Calu3 (cell line): Measurements from ENCODE around the gene SRD5A2. TPM values are rescaled to one million over a fixed set of nuclear protein-coding genes. Genes with fewer than 3 reads are reported as not detected.

ENCODE experiments used
- BruUV-seq: library from RNA; stranded (reverse); fragments of 400-500 nt; replicated peaks from 2 replicates; lab custom pipeline; 2021; lab: Mats Ljungman, UMichigan
- CTCF ChIA-PET: fragments of 300-600 bp; sonication (Branson Sonifier 250); formaldehyde crosslinking; loops from one replicate; lab custom pipeline; 2022; ENCODE audit warnings: antibody characterized with exemption; lab: Charles Lee
- DNase-seq: peaks from one replicate; pipeline ENCODE4 v3.0.0; 2022
- H3K27ac Mint-ChIP-seq: one replicate; pipeline ENCODE4 v1.8.0; 2022; ENCODE audit warnings: mixed read lengths; ENCODE audit not compliant: unreplicated experiment
- H3K27me3 Mint-ChIP-seq: one replicate; pipeline ENCODE4 v1.8.0; 2022; ENCODE audit warnings: mixed read lengths; ENCODE audit not compliant: unreplicated experiment
- H3K36me3 Mint-ChIP-seq: one replicate; pipeline ENCODE4 v1.8.0; 2022; ENCODE audit warnings: mild to moderate bottlenecking, moderate library complexity, mixed read lengths; ENCODE audit not compliant: insufficient read depth, unreplicated experiment
- H3K4me1 Mint-ChIP-seq: one replicate; pipeline ENCODE4 v1.8.0; 2022; ENCODE audit warnings: mild to moderate bottlenecking, low read depth, mixed read lengths; ENCODE audit not compliant: unreplicated experiment
- H3K4me3 Mint-ChIP-seq: one replicate; pipeline ENCODE4 v1.8.0; 2022; ENCODE audit warnings: mild to moderate bottlenecking, low read depth, moderate library complexity, mixed read lengths; ENCODE audit not compliant: unreplicated experiment
- H3K9me3 Mint-ChIP-seq: one replicate; pipeline ENCODE4 v1.8.0; 2022; ENCODE audit warnings: low read depth, mixed read lengths; ENCODE audit not compliant: unreplicated experiment
- CTCF ChIP-seq: fragments of 200-600 bp; IDR thresholded peaks from one replicate; pipeline ENCODE4 v1.8.0; 2022; ENCODE audit warnings: antibody characterized with exemption; ENCODE audit not compliant: unreplicated experiment
- intact Hi-C: fragments of 100-400 bp; cut with micrococcal nuclease; formaldehyde crosslinking; loops from one replicate; pipeline ENCODE4 v1.10.0; 2022; ENCODE audit not compliant: unreplicated experiment
- total RNA-seq: library from RNA; stranded (reverse); gene quantifications from 2 replicates; pipeline ENCODE4 v1.2.3, GENCODE V29; 2022

Gene SRD5A2
- total RNA-seq, 1 experiment from 2014 or later = not detected

- Mint-ChIP-seq H3K4me3 (no peak overlapping the region), H3K27me3 (peaks cover 14% of the 10 kb centered on the region), H3K36me3 (no peaks in the 10 kb centered on the region), H3K4me1 (peaks cover 5% of the 10 kb centered on the region), H3K27ac (no peak overlapping the region), H3K9me3 (no peaks in the 10 kb centered on the region)
- intact Hi-C loops = no loop called here
- no TSS peak for BruUV-seq
- DNase-seq = no peak
- no peak for TF ChIP-seq CTCF
- CTCF ChIA-PET = no interaction called here
Measured at GRCh38 chr2:31534636-31535035, 46.1 kb downstream of the SRD5A2 start.

GRCh38 chr2:31533036-31533435 is 47.7 kb downstream of the SRD5A2 start:
- no peak for TF ChIP-seq CTCF
- BruUV-seq = no TSS peak
- H3K4me3 Mint-ChIP-seq = no peak overlapping the region
- no peaks in the 10 kb centered on the region for H3K9me3 Mint-ChIP-seq
- no peaks in the 10 kb centered on the region for H3K36me3 Mint-ChIP-seq
- intact Hi-C loops = no loop called here
- DNase-seq = no peak
- CTCF ChIA-PET = no interaction called here
- no peak overlapping the region for H3K27ac Mint-ChIP-seq
- peaks cover 21% of the 10 kb centered on the region for H3K27me3 Mint-ChIP-seq
- peaks cover 5% of the 10 kb centered on the region for H3K4me1 Mint-ChIP-seq

- no peak for DNase-seq
- Mint-ChIP-seq H3K36me3 (no peaks in the 10 kb centered on the region), H3K4me3 (no peak overlapping the region), H3K27me3 (peaks cover 33% of the 10 kb centered on the region), H3K4me1 (peaks cover 4% of the 10 kb centered on the region), H3K27ac (no peak overlapping the region), H3K9me3 (no peaks in the 10 kb centered on the region)
- BruUV-seq = no TSS peak
- CTCF ChIA-PET = interaction anchor here (1.4 kb wide), 1 partner anchor 9 kb away, joined by 4 read pairs; no protein-coding TSS in a partner anchor
- intact Hi-C loops = no loop called here
- TF ChIP-seq CTCF = no peak
Measured at GRCh38 chr2:31531101-31531500, 49.6 kb downstream of the SRD5A2 start.

- Mint-ChIP-seq H3K36me3 (no peaks in the 10 kb centered on the region), H3K27ac (no peak overlapping the region), H3K4me3 (no peak overlapping the region), H3K27me3 (peaks cover 34% of the 10 kb centered on the region), H3K4me1 (no peaks in the 10 kb centered on the region), H3K9me3 (no peaks in the 10 kb centered on the region)
- DNase-seq = no peak
- CTCF ChIA-PET = no interaction called here
- no peak for TF ChIP-seq CTCF
- BruUV-seq = no TSS peak
- intact Hi-C loops = loop anchor here (10.0 kb wide), 3 partner anchors 174 to 814 kb away; partner anchors contain the start of gene EHD3
Measured at GRCh38 chr2:31529256-31529655, 51.5 kb downstream of the SRD5A2 start.
